A549 (cell line): Measurements from ENCODE around the gene UGT2A3. TPM values are rescaled to one million over a fixed set of nuclear protein-coding genes. Genes with fewer than 3 reads are reported as not detected.

ENCODE experiments used
- ATAC-seq, 2 experiments: fragments of 200-7000 bp in 1 of 2; fragments of >200 bp in 1 of 2; cut with Nextera tagmentation in 1 of 2; cut with Tn5 transposase in 1 of 2; 3 replicates each; pipeline versions ENCODE4 v1.8.0 to v1.9.1; 2018 to 2020; ENCODE audit warnings: mild to moderate bottlenecking in 1 of 2, moderate library complexity in 1 of 2
- CTCF ChIA-PET: fragments of 300-600 bp; sonication (Branson Sonifier 250); formaldehyde crosslinking; extraction: SDS; loops from one replicate; lab custom pipeline; 2021; ENCODE audit warnings: antibody characterized with exemption, inconsistent platforms; lab: Yijun Ruan, JAX
- POLR2A ChIA-PET: fragments of 350-600 bp; formaldehyde crosslinking; extraction: SDS; loops from one replicate; lab custom pipeline; 2021; ENCODE audit warnings: antibody characterized with exemption, inconsistent platforms; lab: Yijun Ruan, JAX
- DNase-seq, 2 experiments: peaks; one replicate each; pipeline versions ENCODE4 v3.0.0 to v3.0.0-alpha.2; 2011 to 2016; ENCODE audit warnings: low read depth in 1 of 2, low spot score in 1 of 2
- FAIRE-seq: peaks from 2 replicates; lab custom pipeline; 2011; peaks lifted over from hg19 to GRCh38; lab: Jason Lieb, UNC
- H3K27ac ChIP-seq, 2 experiments: fragments of >200 bp; sonication (Bioruptor Twin); formaldehyde crosslinking; 3 replicates each; pipeline ENCODE4 v1.5.1; 2016 to 2017
- H3K4me1 ChIP-seq: fragments of >200 bp; sonication (Bioruptor Twin); formaldehyde crosslinking; 3 replicates; pipeline ENCODE4 v1.6.1; 2016
- H3K4me2 ChIP-seq: fragments of >200 bp; sonication (Bioruptor Twin); formaldehyde crosslinking; 3 replicates; pipeline ENCODE4 v1.6.1; 2016
- H3K4me3 ChIP-seq: fragments of >200 bp; sonication (Bioruptor Twin); formaldehyde crosslinking; 3 replicates; pipeline ENCODE4 v1.5.1; 2016
- H3K9me3 ChIP-seq: fragments of >200 bp; sonication (Bioruptor Twin); formaldehyde crosslinking; 3 replicates; pipeline ENCODE4 v1.6.1; 2016
- BHLHE40 ChIP-seq: IDR thresholded peaks from 2 replicates; pipeline ENCODE4 v1.6.1; 2012; ENCODE audit warnings: low read depth, low read length, inconsistent platforms
- CBX8 ChIP-seq: fragments of 200-600 bp; sonication (generic); IDR thresholded peaks from 2 replicates; pipeline ENCODE4 v1.6.1; 2016
- ESRRA ChIP-seq: fragments of 150-350 bp; IDR thresholded peaks from 2 replicates; pipeline ENCODE4 v1.6.1; 2014; ENCODE audit warnings: mild to moderate bottlenecking, low read length, borderline replicate concordance
- FOSL2 ChIP-seq, 2 experiments: fragments of 450-650 bp in 1 of 2; fragments of >200 bp in 1 of 2; sonication (Bioruptor Twin) in 1 of 2; formaldehyde crosslinking; IDR thresholded peaks; 2 replicates each; pipeline versions ENCODE4 v1.5.0 to v1.6.1; 2016 to 2020; ENCODE audit warnings: mild to moderate bottlenecking in 1 of 2, moderate library complexity in 1 of 2
- FOXS1 ChIP-seq: fragments of 250-450 bp; sonication (Bioruptor Pico); IDR thresholded peaks from 2 replicates; pipeline ENCODE4 v1.5.0; 2020; ENCODE audit warnings: mild to moderate bottlenecking, moderate library complexity
- GATA3 ChIP-seq: IDR thresholded peaks from 2 replicates; pipeline ENCODE4 v1.6.1; 2012; ENCODE audit warnings: borderline replicate concordance
- HOXA7 ChIP-seq: fragments of 250-450 bp; sonication (Bioruptor Pico); IDR thresholded peaks from 2 replicates; pipeline ENCODE4 v1.5.0; 2020; ENCODE audit warnings: mild to moderate bottlenecking, moderate library complexity
- JUNB ChIP-seq: fragments of >200 bp; sonication (Bioruptor Twin); formaldehyde crosslinking; IDR thresholded peaks from 2 replicates; pipeline ENCODE4 v1.6.1; 2016
- KDM5A ChIP-seq: fragments of 200-600 bp; sonication (generic); IDR thresholded peaks from 2 replicates; pipeline ENCODE4 v1.6.1; 2016; ENCODE audit warnings: antibody characterized with exemption, mild to moderate bottlenecking
- NPAS2 ChIP-seq: fragments of 250-450 bp; sonication (Bioruptor Pico); IDR thresholded peaks from 2 replicates; pipeline ENCODE4 v1.8.0; 2022; ENCODE audit warnings: mild to moderate bottlenecking, moderate library complexity, borderline replicate concordance
- RARB ChIP-seq: fragments of 250-450 bp; sonication (Bioruptor Pico); IDR thresholded peaks from 2 replicates; pipeline ENCODE4 v1.8.0; 2021; ENCODE audit warnings: mild to moderate bottlenecking, moderate library complexity
- RFX5 ChIP-seq: fragments of 450-650 bp; IDR thresholded peaks from 2 replicates; pipeline ENCODE4 v1.7.1; 2014; ENCODE audit warnings: antibody characterized with exemption, mild to moderate bottlenecking, moderate library complexity
- SMC3 ChIP-seq: fragments of >200 bp; sonication (Bioruptor Twin); formaldehyde crosslinking; IDR thresholded peaks from 3 replicates; pipeline ENCODE4 v1.6.1; 2018; ENCODE audit warnings: inconsistent platforms
- ZSCAN20 ChIP-seq: fragments of 250-450 bp; sonication (Bioruptor Pico); IDR thresholded peaks from 2 replicates; pipeline ENCODE4 v1.8.0; 2022; ENCODE audit warnings: mild to moderate bottlenecking, moderate library complexity
- WGBS: methylation state at CpG from one replicate; pipeline ENCODE4 v1.1.6; 2017; ENCODE audit errors: missing lambda C conversion rate; 5-methylcytosine and 5-hydroxymethylcytosine counted together
- polyA plus RNA-seq, 4 experiments: library from polyadenylated mRNA; depleted of rRNA in 3 of 4; stranded (reverse); fragments of >200 nt; fragmentation: RNase III in 1 of 4; extraction: RNeasy Plus Mini Kit Qiagen cat#74134 plus additional on column Dnase treatment in 1 of 4; gene quantifications; 2 replicates in 3 of 4; 3 replicates in 1 of 4; pipeline ENCODE4 v1.2.3, GENCODE V29; 2011 to 2017
- TF ChIP-seq, protein P1 (sequence below): fragments of 250-450 bp; sonication (Bioruptor Pico); IDR thresholded peaks from 2 replicates; pipeline ENCODE4 v1.5.0; 2020; ENCODE audit warnings: low read depth, mild to moderate bottlenecking, moderate library complexity
- TF ChIP-seq, protein P2 (sequence below): fragments of >200 bp; sonication (Bioruptor Twin); formaldehyde crosslinking; IDR thresholded peaks from 3 replicates; pipeline ENCODE4 v1.6.1; 2016
- TF ChIP-seq, protein P3 (sequence below): IDR thresholded peaks from 2 replicates; pipeline ENCODE4 v1.6.1; 2012; ENCODE audit warnings: low read depth, borderline replicate concordance
- TF ChIP-seq, protein P4 (sequence below): fragments of 150-350 bp; IDR thresholded peaks from 2 replicates; pipeline ENCODE4 v1.6.1; 2014; ENCODE audit warnings: low read depth, mild to moderate bottlenecking, low read length
- TF ChIP-seq, protein P5 (sequence below): IDR thresholded peaks from 2 replicates; pipeline ENCODE4 v1.6.1; 2012
- TF ChIP-seq, protein P6 (sequence below): fragments of 200-600 bp; sonication (generic); IDR thresholded peaks from 2 replicates; pipeline ENCODE4 v1.6.1; 2016; ENCODE audit warnings: antibody characterized with exemption, mild to moderate bottlenecking, moderate library complexity
- TF ChIP-seq, protein P7 (sequence below): IDR thresholded peaks from 2 replicates; pipeline ENCODE4 v1.6.1; 2012

UGT2A3 gene
- polyA plus RNA-seq, 2 of the 4 experiments (the other 2 are of a cell fraction), result 0.37 to 0.59 TPM

DNA sequence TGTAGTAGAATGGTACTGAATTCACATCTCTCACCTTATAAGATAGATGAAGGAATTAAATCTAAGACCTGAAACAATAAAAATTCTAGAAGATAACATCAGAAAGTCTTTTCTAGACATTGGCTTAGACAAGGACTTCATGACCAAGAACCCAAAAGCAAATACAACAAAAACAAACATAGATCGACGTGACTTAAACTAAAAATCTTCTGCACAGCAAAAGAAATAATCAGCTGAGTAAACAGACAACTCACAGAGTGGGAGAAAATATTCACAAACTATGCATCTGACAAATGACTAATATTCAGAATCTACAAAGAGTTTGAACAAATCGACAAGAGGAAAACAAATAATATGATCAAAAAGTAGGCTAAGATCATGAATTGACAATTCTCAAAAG, 38.8 kb downstream of the UGT2A3 start:
- POLR2A ChIA-PET, result no interaction called here
- Histone ChIP-seq H3K4me1 (peaks cover 16% of the 10 kb centered on the region; the same call in 2 of the 3 replicates), H3K4me2 (no peak overlapping the region), H3K27ac (peak overlapping the region; percentile 1 to 8; a peak in 1 of 6 replicates), H3K9me3 (no peaks in the 10 kb centered on the region; the same call in 2 of the 3 replicates), H3K4me3 (no peak overlapping the region)
- no peak for ATAC-seq
- CTCF ChIA-PET, result no interaction called here
- FAIRE-seq, result no peak
- TF ChIP-seq, protein P1, sequence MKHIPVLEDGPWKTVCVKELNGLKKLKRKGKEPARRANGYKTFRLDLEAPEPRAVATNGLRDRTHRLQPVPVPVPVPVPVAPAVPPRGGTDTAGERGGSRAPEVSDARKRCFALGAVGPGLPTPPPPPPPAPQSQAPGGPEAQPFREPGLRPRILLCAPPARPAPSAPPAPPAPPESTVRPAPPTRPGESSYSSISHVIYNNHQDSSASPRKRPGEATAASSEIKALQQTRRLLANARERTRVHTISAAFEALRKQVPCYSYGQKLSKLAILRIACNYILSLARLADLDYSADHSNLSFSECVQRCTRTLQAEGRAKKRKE (CRISPR knock-in tag), result no peak
- TF ChIP-seq HOXA7 (CRISPR knock-in tag), result no peak
- peak; percentile 71; the same call in 1 of the 2 replicates for TF ChIP-seq GATA3
- TF ChIP-seq, protein P2, sequence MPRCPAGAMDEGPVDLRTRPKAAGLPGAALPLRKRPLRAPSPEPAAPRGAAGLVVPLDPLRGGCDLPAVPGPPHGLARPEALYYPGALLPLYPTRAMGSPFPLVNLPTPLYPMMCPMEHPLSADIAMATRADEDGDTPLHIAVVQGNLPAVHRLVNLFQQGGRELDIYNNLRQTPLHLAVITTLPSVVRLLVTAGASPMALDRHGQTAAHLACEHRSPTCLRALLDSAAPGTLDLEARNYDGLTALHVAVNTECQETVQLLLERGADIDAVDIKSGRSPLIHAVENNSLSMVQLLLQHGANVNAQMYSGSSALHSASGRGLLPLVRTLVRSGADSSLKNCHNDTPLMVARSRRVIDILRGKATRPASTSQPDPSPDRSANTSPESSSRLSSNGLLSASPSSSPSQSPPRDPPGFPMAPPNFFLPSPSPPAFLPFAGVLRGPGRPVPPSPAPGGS, result peak; percentile 36; the same call in 1 of the 3 replicates
- TF ChIP-seq KDM5A, result no peak
- TF ChIP-seq ESRRA, result no peak
- TF ChIP-seq SMC3, result no peak
- TF ChIP-seq, protein P3, sequence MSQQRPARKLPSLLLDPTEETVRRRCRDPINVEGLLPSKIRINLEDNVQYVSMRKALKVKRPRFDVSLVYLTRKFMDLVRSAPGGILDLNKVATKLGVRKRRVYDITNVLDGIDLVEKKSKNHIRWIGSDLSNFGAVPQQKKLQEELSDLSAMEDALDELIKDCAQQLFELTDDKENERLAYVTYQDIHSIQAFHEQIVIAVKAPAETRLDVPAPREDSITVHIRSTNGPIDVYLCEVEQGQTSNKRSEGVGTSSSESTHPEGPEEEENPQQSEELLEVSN, result no peak
- TF ChIP-seq JUNB, result 0 out of 2 replicates have a peak, but pooled peaks have one; percentile 16
- peak in 1 of 2 experiments; percentile 16 for DNase-seq
- 8% methylated on average over 3 of the region's 3 CpGs for WGBS

DNA sequence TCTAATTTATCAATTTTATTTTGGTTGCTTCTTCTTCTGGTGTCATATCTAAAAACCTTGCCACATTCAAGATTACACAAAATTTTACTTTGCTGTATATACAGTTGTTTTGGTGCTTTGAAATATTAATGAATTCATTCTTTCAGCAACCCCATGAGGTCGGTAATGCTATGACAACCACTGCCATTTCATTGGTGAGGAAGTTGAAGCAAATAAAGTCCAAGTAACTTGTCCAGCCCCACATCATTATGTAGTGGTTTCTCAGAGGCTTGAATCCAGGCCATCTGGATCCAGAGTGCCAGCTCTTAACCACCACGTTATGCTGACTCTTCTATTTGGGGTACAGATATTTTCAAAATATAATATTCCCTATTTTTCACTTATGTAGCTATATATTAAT, 42.2 kb downstream of the UGT2A3 start:
- DNase-seq (peak in 1 of 2 experiments; percentile 13), FAIRE-seq (no peak), ATAC-seq (no peak)
- TF ChIP-seq, protein P4, sequence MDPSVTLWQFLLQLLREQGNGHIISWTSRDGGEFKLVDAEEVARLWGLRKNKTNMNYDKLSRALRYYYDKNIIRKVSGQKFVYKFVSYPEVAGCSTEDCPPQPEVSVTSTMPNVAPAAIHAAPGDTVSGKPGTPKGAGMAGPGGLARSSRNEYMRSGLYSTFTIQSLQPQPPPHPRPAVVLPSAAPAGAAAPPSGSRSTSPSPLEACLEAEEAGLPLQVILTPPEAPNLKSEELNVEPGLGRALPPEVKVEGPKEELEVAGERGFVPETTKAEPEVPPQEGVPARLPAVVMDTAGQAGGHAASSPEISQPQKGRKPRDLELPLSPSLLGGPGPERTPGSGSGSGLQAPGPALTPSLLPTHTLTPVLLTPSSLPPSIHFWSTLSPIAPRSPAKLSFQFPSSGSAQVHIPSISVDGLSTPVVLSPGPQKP, result no peak
- TF ChIP-seq CBX8 (no peak), ESRRA (no peak), FOXS1 (CRISPR knock-in tag) (no peak), RFX5 (no peak), NPAS2 (CRISPR knock-in tag) (no peak), FOSL2 (IDR thresholded peaks at IDR 0.05) (no peak), FOSL2 (CRISPR knock-in tag; IDR thresholded peaks at IDR 0.05) (no peak)
- ChIA-PET POLR2A (no interaction called here), CTCF (no interaction called here)
- Histone ChIP-seq H3K4me1 (peaks cover 36% of the 10 kb centered on the region), H3K4me3 (no peak overlapping the region), H3K4me2 (peak overlapping the region; percentile 58), H3K27ac (peak overlapping the region; percentile 69 to 74), H3K9me3 (no peaks in the 10 kb centered on the region; the same call in 2 of the 3 replicates)
- WGBS, result 67% methylated on average over 2 of the region's 2 CpGs

DNA sequence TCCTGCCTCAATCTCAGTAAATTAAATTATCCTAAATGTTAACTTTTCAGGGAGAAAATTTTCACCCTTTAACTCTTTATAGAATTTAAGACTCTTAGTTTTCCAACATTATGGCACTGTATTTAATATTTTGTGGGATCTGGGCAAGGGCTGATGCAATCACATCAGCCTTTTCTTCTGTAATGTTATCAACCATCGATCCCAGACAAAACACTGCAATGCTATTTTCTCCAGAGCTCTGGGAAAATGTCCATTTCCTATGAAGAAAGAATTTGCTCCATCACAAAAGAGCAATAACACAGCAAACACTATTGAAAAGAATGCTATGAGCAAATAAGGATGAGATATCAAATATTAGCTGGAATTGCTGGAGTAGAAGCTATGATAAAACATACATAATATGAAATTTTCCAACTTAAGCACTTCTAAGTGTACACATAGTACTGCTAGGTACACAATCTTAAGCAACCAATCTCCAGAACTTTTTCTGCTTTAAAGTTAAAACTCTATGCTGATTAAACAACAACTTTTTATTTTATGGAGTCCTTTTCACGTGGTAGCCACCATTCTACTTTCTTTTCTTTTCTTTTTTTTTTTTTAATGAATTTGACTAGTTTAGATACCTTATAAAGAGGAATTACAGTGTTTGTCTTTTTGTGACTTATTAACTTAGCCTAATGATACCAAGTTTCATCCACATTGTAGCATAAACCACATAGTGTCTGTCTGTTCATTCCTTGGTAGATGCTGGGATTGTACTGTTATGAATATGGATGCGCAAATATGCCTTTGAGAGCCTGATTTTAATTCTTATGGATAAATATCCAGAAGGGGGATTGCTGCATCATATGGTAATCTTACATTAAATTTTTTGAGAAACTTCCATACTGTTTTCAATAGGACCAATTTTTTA, 43.6 kb downstream of the UGT2A3 start:
- CTCF ChIA-PET, result no interaction called here
- ATAC-seq (peak; percentile 34 to 80; a peak in 4 of 6 replicates), DNase-seq (peak in 1 of 2 experiments; percentile 65), FAIRE-seq (no peak)
- peak overlapping the region; percentile 69 to 86 for H3K27ac ChIP-seq
- H3K4me3 ChIP-seq, result no peak overlapping the region
- no peaks in the 10 kb centered on the region for H3K9me3 ChIP-seq
- WGBS, result 4% methylated on average over 3 of the region's 3 CpGs
- POLR2A ChIA-PET, result no interaction called here
- peaks cover 36% of the 10 kb centered on the region for H3K4me1 ChIP-seq
- peak overlapping the region; percentile 58 for H3K4me2 ChIP-seq
- TF ChIP-seq, protein P4, result no peak
- TF ChIP-seq, protein P5, sequence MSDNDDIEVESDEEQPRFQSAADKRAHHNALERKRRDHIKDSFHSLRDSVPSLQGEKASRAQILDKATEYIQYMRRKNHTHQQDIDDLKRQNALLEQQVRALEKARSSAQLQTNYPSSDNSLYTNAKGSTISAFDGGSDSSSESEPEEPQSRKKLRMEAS, result no peak
- no peak for TF ChIP-seq ZSCAN20 (CRISPR knock-in tag)
- TF ChIP-seq, protein P6, sequence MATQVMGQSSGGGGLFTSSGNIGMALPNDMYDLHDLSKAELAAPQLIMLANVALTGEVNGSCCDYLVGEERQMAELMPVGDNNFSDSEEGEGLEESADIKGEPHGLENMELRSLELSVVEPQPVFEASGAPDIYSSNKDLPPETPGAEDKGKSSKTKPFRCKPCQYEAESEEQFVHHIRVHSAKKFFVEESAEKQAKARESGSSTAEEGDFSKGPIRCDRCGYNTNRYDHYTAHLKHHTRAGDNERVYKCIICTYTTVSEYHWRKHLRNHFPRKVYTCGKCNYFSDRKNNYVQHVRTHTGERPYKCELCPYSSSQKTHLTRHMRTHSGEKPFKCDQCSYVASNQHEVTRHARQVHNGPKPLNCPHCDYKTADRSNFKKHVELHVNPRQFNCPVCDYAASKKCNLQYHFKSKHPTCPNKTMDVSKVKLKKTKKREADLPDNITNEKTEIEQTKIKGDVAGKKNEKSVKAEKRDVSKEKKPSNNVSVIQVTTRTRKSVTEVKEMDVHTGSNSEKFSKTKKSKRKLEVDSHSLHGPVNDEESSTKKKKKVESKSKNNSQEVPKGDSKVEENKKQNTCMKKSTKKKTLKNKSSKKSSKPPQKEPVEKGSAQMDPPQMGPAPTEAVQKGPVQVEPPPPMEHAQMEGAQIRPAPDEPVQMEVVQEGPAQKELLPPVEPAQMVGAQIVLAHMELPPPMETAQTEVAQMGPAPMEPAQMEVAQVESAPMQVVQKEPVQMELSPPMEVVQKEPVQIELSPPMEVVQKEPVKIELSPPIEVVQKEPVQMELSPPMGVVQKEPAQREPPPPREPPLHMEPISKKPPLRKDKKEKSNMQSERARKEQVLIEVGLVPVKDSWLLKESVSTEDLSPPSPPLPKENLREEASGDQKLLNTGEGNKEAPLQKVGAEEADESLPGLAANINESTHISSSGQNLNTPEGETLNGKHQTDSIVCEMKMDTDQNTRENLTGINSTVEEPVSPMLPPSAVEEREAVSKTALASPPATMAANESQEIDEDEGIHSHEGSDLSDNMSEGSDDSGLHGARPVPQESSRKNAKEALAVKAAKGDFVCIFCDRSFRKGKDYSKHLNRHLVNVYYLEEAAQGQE, result no peak
- no peak for TF ChIP-seq RARB (CRISPR knock-in tag)
- TF ChIP-seq, protein P7, sequence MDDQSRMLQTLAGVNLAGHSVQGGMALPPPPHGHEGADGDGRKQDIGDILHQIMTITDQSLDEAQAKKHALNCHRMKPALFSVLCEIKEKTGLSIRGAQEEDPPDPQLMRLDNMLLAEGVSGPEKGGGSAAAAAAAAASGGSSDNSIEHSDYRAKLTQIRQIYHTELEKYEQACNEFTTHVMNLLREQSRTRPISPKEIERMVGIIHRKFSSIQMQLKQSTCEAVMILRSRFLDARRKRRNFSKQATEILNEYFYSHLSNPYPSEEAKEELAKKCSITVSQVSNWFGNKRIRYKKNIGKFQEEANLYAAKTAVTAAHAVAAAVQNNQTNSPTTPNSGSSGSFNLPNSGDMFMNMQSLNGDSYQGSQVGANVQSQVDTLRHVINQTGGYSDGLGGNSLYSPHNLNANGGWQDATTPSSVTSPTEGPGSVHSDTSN, result no peak
- no peak for TF ChIP-seq BHLHE40
- TF ChIP-seq HOXA7 (CRISPR knock-in tag), result no peak
